Suprapubic skin (tissue), 4 donors: ENCODE measurements around the gene LEFTY2.

Source experiments
- CTCF ChIP-seq, 2 donors: fragments of 200-600 bp in 1 of 2; fragments of 450-650 bp in 1 of 2; sonication (generic) in 1 of 2; IDR thresholded peaks; one replicate each; pipeline ENCODE4 v1.5.1; 2016 to 2019; ENCODE audit warnings: antibody characterized with exemption in 2 of 2, mild to moderate bottlenecking in 1 of 2, moderate library complexity in 1 of 2
- POLR2A ChIP-seq, 2 donors: fragments of 450-650 bp; IDR thresholded peaks; one replicate each; pipeline ENCODE4 v1.6.1; 2017; ENCODE audit warnings: antibody characterized with exemption in 2 of 2, mild to moderate bottlenecking in 2 of 2, moderate library complexity in 2 of 2
- POLR2AphosphoS5 ChIP-seq, 3 donors: sonication (generic); formaldehyde crosslinking; IDR thresholded peaks; one replicate each; pipeline ENCODE4 v1.6.1; 2017; ENCODE audit warnings: antibody characterized with exemption in 3 of 3

DNA sequence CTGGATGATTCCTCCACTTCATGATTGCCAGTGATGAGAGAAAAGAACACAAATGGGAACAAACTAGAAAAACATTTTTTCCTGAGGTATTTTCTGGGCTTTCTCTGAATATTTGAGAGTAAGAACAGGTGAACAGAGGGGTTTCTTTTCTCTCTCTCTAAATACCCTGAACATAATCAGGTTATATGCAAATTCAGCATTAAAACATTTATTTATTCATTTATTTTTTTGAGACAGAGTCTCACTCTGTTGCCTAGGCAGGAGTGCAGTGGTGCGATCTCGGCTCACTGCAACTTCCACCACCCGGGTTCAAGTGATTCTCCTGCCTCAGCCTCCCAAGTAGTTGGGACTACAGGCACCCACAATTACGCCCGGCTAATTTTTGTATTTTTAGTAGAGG is 5.8 kb upstream of the LEFTY2 start:
- no peak for TF ChIP-seq POLR2AphosphoS5 (IDR thresholded peaks at IDR 0.05)
- TF ChIP-seq CTCF (IDR thresholded peaks at IDR 0.05) = no peak
- TF ChIP-seq POLR2A (IDR thresholded peaks at IDR 0.05) = no peak
